ENCODE measurements around the gene EXOC4.

Gene EXOC4

DNA sequence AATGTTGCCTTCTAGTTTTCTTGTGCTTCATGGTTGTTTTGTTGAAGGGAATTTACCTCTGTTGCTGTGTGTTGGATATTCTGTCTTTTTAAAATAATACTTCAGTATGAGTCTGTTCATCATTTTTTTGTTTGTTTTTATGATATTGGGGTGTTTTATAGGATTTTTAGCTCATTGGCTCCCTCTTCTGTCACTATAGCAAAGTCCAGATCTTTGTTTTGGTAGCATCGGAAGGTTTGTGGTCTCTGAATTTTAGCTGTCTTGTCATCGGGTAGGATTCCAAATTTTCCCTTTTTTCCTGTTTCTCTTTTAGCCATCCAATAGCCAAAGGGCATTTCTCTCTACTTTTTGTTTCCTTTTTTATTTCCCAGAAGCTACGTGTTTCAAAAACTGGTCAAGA is 91.4 kb downstream of the EXOC4 start:
- Histone ChIP-seq H3K9me3 (ENCODE audit: control insufficient read depth, insufficient read depth, low read depth, low read length) (no peaks in the 10 kb centered on the region; the same call in 1 of the 2 replicates), H3K4me3 (ENCODE audit: low read depth, low read length) (no peak overlapping the region), H3K4me1 (ENCODE audit: control insufficient read depth, insufficient read depth, low read length) (no peaks in the 10 kb centered on the region), H3K36me3 (ENCODE audit: control insufficient read depth in 2 of 2, insufficient read depth in 1 of 2, low read length in 2 of 2) (no peaks in the 10 kb centered on the region), H3K27ac (ENCODE audit: extremely low read depth, low read depth, low read length) (no peak overlapping the region)
- ChIA-PET CTCF (interaction anchor here (0.5 to 1.0 kb wide), 9 partner anchors 15 to 1595 kb away, joined by 3 to 4 read pairs (median 3); no protein-coding TSS in a partner anchor), POLR2A (no interaction called here)
- no peak for TF ChIP-seq ZNF510 (tag by site-specific recombination; IDR thresholded peaks at IDR 0.05; ENCODE audit: insufficient replicate concordance)
- TF ChIP-seq, protein P1, sequence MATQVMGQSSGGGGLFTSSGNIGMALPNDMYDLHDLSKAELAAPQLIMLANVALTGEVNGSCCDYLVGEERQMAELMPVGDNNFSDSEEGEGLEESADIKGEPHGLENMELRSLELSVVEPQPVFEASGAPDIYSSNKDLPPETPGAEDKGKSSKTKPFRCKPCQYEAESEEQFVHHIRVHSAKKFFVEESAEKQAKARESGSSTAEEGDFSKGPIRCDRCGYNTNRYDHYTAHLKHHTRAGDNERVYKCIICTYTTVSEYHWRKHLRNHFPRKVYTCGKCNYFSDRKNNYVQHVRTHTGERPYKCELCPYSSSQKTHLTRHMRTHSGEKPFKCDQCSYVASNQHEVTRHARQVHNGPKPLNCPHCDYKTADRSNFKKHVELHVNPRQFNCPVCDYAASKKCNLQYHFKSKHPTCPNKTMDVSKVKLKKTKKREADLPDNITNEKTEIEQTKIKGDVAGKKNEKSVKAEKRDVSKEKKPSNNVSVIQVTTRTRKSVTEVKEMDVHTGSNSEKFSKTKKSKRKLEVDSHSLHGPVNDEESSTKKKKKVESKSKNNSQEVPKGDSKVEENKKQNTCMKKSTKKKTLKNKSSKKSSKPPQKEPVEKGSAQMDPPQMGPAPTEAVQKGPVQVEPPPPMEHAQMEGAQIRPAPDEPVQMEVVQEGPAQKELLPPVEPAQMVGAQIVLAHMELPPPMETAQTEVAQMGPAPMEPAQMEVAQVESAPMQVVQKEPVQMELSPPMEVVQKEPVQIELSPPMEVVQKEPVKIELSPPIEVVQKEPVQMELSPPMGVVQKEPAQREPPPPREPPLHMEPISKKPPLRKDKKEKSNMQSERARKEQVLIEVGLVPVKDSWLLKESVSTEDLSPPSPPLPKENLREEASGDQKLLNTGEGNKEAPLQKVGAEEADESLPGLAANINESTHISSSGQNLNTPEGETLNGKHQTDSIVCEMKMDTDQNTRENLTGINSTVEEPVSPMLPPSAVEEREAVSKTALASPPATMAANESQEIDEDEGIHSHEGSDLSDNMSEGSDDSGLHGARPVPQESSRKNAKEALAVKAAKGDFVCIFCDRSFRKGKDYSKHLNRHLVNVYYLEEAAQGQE (tag by site-specific recombination; IDR thresholded peaks at IDR 0.05), result no peak
- TF ChIP-seq, protein P2, sequence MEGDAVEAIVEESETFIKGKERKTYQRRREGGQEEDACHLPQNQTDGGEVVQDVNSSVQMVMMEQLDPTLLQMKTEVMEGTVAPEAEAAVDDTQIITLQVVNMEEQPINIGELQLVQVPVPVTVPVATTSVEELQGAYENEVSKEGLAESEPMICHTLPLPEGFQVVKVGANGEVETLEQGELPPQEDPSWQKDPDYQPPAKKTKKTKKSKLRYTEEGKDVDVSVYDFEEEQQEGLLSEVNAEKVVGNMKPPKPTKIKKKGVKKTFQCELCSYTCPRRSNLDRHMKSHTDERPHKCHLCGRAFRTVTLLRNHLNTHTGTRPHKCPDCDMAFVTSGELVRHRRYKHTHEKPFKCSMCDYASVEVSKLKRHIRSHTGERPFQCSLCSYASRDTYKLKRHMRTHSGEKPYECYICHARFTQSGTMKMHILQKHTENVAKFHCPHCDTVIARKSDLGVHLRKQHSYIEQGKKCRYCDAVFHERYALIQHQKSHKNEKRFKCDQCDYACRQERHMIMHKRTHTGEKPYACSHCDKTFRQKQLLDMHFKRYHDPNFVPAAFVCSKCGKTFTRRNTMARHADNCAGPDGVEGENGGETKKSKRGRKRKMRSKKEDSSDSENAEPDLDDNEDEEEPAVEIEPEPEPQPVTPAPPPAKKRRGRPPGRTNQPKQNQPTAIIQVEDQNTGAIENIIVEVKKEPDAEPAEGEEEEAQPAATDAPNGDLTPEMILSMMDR (tag by site-specific recombination; IDR thresholded peaks at IDR 0.05), result no peak
- TF ChIP-seq, protein P3, sequence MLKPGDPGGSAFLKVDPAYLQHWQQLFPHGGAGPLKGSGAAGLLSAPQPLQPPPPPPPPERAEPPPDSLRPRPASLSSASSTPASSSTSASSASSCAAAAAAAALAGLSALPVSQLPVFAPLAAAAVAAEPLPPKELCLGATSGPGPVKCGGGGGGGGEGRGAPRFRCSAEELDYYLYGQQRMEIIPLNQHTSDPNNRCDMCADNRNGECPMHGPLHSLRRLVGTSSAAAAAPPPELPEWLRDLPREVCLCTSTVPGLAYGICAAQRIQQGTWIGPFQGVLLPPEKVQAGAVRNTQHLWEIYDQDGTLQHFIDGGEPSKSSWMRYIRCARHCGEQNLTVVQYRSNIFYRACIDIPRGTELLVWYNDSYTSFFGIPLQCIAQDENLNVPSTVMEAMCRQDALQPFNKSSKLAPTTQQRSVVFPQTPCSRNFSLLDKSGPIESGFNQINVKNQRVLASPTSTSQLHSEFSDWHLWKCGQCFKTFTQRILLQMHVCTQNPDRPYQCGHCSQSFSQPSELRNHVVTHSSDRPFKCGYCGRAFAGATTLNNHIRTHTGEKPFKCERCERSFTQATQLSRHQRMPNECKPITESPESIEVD (tag by site-specific recombination; IDR thresholded peaks at IDR 0.05), result no peak
- peak; percentile 70 for TF ChIP-seq ZNF654 (tag by site-specific recombination; IDR thresholded peaks at IDR 0.05; ENCODE audit: low read depth)
- no peak for TF ChIP-seq GFI1B (tag by site-specific recombination; IDR thresholded peaks at IDR 0.05)

DNA sequence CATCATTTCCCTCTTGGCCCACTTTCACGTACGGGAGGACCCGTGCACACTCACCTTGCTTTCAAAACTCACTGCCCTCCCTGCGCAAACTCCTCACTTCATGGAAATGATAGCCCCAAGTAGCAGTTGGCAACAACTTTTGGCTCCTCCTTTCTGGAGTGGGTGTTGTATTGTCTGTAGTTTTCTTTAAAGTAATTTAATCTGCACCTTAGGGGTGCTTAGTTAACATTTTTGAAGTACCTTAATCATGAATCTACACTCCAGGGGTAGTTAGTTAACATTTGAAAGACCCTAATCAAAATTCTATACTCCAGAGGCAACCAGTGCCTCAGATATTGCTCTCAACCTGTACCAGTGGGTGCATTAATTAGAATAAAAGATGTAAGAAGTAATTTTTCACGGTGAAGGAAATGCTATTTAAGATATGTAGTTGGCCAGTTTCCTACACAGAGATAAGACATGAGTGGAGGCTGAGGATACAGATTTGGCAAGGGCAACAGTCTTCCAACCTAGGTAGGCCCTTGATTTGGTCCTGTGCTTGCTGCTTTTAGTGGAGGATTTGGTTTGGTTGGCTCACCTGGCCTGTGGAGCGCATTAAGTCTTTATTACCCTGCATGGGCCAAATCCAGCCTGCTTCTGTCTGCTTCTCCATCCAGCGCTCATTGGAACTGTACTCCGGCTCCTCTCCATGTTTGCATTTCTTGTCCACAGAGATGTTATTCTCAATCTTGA is 93.0 kb downstream of the EXOC4 start:
- CTCF ChIA-PET, result interaction anchor here (0.9 kb wide), 1 partner anchor 90 kb away, joined by 3 read pairs; no protein-coding TSS in a partner anchor

DNA sequence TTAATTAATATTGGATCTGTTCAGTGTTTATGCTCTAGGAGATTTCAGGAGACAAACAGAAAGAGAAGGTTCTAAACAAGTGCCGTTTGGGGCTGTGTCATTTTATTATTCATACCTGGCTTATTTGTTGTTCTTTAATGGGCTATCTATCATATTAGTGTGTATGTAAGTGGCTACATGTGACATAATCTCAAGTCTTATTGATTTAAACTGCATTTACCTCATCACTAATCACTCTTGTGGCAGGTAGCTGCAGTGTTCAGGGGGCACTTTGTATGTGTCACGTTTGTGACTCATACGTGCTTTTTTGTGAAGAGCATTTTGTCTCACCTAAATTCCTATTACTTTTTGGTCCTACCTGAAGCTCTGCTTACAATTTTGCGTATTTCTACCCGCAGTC is 95.4 kb downstream of the EXOC4 start:
- H3K4me3 ChIP-seq (ENCODE audit: low read depth, low read length), result no peak overlapping the region
- no peaks in the 10 kb centered on the region for H3K36me3 ChIP-seq (ENCODE audit: control insufficient read depth in 2 of 2, insufficient read depth in 1 of 2, low read length in 2 of 2)
- no peaks in the 10 kb centered on the region for H3K4me1 ChIP-seq (ENCODE audit: control insufficient read depth, insufficient read depth, low read length)
- POLR2A ChIA-PET, result no interaction called here
- H3K9me3 ChIP-seq (ENCODE audit: control insufficient read depth, insufficient read depth, low read depth, low read length), result no peaks in the 10 kb centered on the region
- CTCF ChIA-PET, result interaction anchor here (0.7 to 1.0 kb wide), 3 partner anchors 86 to 547 kb away, joined by 3 to 7 read pairs (median 3); no protein-coding TSS in a partner anchor
- no peak overlapping the region for H3K27ac ChIP-seq (ENCODE audit: extremely low read depth, low read depth, low read length)
- TF ChIP-seq ZNF473 (tag by site-specific recombination; IDR thresholded peaks at IDR 0.05) (no peak), YY1 (tag by site-specific recombination; IDR thresholded peaks at IDR 0.05) (no peak), ZNF571 (tag by site-specific recombination; IDR thresholded peaks at IDR 0.05) (no peak), SETDB1 (IDR thresholded peaks at IDR 0.05; ENCODE audit: insufficient read length, low read length) (no peak), ZNF621 (tag by site-specific recombination; IDR thresholded peaks at IDR 0.05) (no peak), ZNF416 (tag by site-specific recombination; IDR thresholded peaks at IDR 0.05) (no peak)
- TF ChIP-seq, protein P4, sequence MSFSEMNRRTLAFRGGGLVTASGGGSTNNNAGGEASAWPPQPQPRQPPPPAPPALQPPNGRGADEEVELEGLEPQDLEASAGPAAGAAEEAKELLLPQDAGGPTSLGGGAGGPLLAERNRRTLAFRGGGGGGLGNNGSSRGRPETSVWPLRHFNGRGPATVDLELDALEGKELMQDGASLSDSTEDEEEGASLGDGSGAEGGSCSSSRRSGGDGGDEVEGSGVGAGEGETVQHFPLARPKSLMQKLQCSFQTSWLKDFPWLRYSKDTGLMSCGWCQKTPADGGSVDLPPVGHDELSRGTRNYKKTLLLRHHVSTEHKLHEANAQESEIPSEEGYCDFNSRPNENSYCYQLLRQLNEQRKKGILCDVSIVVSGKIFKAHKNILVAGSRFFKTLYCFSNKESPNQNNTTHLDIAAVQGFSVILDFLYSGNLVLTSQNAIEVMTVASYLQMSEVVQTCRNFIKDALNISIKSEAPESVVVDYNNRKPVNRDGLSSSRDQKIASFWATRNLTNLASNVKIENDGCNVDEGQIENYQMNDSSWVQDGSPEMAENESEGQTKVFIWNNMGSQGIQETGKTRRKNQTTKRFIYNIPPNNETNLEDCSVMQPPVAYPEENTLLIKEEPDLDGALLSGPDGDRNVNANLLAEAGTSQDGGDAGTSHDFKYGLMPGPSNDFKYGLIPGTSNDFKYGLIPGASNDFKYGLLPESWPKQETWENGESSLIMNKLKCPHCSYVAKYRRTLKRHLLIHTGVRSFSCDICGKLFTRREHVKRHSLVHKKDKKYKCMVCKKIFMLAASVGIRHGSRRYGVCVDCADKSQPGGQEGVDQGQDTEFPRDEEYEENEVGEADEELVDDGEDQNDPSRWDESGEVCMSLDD (tag by site-specific recombination; IDR thresholded peaks at IDR 0.05), result no peak

More for the DNA sequence above, 93.0 kb downstream of the EXOC4 start:
- H3K4me1 ChIP-seq (ENCODE audit: control insufficient read depth, insufficient read depth, low read length), result no peaks in the 10 kb centered on the region
- H3K4me3 ChIP-seq (ENCODE audit: low read depth, low read length), result no peak overlapping the region
- POLR2A ChIA-PET, result no interaction called here
- no peaks in the 10 kb centered on the region; the same call in 1 of the 2 replicates for H3K9me3 ChIP-seq (ENCODE audit: control insufficient read depth, insufficient read depth, low read depth, low read length)
- TF ChIP-seq, protein P5, sequence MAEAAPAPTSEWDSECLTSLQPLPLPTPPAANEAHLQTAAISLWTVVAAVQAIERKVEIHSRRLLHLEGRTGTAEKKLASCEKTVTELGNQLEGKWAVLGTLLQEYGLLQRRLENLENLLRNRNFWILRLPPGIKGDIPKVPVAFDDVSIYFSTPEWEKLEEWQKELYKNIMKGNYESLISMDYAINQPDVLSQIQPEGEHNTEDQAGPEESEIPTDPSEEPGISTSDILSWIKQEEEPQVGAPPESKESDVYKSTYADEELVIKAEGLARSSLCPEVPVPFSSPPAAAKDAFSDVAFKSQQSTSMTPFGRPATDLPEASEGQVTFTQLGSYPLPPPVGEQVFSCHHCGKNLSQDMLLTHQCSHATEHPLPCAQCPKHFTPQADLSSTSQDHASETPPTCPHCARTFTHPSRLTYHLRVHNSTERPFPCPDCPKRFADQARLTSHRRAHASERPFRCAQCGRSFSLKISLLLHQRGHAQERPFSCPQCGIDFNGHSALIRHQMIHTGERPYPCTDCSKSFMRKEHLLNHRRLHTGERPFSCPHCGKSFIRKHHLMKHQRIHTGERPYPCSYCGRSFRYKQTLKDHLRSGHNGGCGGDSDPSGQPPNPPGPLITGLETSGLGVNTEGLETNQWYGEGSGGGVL (tag by site-specific recombination; IDR thresholded peaks at IDR 0.05), result no peak
- TF ChIP-seq ZSCAN16 (tag by site-specific recombination; IDR thresholded peaks at IDR 0.05), result 0 out of 2 replicates have a peak, but pooled peaks have one; percentile 21
- H3K36me3 ChIP-seq (ENCODE audit: control insufficient read depth in 2 of 2, insufficient read depth in 1 of 2, low read length in 2 of 2), result no peaks in the 10 kb centered on the region
- no peak overlapping the region for H3K27ac ChIP-seq (ENCODE audit: extremely low read depth, low read depth, low read length)
